Retina (tissue), 1 donor: ENCODE data around the gene MND1.
"Not testable (repeated sequence)": the region's sequence is repeated elsewhere in the genome, so short reads cannot be mapped to it uniquely, and the experiment has no call there.

Experiments
- DNase-seq: peaks from one replicate; pipeline ENCODE4 v3.0.0-alpha.2; 2016

MND1 gene

DNA sequence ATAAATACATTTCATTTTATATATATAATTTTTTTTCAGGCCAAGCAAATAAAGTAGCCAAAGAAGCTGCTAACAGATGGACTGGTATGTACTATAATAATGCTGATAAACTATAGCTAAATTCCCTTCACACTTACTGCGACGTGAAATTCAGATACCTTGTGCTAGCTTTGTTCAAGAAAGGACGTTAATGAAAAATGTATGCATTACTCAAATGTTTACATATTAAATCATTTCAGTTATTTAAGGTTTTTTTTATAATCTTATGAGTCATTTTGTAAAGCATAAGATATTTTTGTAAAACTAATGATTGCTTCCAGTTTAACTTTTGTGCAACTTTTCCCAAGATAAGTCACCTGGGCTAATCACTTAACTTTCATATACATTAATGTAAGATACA, 64.4 kb downstream of the MND1 start:
- DNase-seq = no peak

DNA sequence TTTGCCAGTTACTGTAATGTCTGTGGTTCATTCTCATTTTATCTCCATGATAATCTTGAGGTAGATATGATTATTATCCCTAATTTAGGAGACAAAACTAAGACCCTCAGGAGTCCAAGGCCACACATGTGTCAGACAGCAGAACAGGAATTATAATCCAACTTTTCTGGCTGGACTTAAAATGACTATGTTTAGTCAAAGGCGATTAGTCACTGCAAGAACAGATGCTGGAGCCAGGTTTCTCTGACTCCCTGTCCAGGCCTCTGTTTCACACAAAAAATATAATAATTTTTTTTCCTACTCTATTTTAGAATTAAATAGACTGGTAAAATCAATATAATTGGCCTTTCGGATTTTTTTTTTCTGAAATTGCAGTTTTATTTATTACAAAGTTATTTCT, 64.9 kb downstream of the MND1 start:
- DNase-seq = no peak

DNA sequence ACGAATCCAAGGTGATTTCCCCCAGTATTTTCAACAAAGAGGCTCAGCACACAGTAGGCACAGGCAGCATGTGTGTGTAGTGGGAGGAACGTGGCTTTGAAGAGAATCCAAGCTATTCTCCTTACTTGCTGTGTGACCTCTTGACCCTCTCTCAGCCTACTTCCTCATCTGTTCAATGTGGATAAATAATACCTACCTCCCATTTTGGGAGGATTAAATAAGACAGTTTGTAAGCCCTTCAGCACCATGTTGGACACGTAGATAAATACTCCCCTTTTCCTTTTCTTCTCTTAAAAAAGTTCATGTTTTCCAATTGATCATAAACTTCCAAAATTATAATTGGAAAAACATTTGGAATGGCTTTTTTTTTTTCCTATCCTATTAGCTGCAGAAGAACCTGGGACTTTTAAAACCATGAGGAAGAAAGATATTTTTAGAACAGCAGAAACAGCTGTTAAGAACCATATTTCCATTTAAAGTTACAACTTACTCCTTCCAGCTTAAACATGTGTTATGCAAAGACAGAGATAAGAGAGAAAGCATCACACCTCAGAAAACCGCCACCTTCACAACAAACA, 65.5 kb downstream of the MND1 start:
- no peak for DNase-seq

DNA sequence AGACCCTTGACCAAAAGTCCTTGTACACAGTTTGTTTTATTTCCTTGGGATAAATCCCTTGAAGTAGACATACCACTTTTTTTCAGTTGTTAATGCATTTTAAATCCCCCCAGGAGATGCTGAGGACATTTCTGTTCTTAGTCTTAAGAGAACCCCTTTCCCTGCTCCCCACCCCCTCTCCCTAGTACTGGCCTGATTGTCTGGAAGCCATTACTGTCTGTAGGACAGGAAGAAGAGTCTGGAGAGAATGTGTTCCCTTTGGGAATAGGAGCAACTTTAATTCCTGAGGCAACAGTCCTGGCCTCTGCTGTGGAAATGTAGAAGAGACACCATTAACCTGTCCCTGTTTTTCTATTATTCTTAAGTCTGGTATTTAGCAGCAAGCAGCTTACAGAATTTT, 69.4 kb downstream of the MND1 start:
- no peak for DNase-seq

DNA sequence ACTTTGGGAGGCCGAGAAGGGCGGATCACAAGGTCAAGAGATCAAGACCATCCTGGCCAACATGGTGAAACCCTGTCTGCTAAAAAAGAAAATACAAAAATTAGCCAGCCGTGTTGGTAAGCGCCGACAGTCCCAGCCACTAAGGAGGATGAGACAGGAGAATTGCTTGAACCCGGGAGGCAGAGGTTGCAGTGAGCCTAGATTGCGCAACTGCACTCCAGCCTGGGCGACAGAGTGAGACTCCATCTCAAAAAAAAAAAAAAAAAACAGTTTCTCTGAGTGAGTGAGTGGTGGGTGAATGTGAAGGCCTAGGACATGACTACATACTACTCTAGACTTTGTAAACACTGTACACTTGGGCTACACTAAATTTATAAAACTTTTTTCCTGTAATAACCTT, 72.0 kb downstream of the MND1 start:
- DNase-seq = not testable (repeated sequence)

DNA sequence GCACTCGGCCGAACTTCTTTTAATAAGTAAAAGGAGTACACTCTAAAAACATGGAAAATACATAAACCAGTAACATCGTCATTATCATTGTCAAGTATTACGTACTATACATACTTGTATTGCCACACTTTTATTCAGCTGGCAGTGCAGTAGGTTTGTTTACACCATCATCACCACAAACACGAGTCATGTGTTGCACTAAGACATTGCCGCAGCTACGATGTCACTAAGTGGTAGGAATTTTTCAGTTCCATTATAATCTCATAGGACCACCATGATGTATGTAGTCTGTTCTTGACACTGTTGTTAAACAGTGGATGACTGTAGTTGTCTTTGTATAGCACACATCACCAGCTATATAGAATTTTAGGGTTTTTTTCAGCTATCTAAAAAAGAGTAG, 73.6 kb downstream of the MND1 start:
- DNase-seq = no peak

DNA sequence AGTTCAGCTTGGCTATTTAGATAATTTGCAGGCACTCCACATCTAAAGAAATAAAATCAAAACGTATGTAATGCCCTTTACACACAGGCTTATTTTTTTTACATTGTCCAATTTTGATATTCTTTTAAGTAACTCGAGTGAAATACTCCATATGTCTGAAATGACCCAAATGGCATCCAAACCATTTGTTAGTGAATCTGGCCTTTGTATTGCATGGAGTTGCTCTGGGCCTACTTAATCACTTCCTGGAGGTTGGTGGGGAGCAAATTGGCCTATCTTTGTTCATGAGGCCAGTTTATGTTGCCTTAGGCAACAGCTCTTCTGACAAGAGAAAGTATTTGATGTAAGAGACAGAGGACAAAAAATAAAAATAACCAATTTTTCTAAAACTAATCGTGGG, 74.1 kb downstream of the MND1 start:
- no peak for DNase-seq

DNA sequence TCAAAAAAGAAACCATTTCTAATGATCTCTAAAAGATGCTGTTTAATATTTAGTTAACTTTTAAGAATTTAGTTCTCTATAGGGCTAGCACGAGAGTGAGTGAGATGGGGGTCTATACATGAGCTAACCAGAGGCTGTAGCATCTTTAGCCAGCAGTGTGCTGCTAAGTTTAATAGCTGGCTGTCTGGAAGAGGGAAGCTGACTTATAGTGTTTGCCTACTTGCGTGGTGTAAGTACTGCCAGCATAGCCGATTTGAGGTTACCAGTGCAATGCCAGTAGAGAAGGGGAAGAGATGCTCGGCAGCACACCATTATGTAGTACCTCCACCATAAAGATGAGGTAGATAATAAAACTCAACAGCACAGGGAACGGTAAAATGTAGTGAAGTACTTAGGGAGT, 74.5 kb downstream of the MND1 start:
- DNase-seq = no peak

DNA sequence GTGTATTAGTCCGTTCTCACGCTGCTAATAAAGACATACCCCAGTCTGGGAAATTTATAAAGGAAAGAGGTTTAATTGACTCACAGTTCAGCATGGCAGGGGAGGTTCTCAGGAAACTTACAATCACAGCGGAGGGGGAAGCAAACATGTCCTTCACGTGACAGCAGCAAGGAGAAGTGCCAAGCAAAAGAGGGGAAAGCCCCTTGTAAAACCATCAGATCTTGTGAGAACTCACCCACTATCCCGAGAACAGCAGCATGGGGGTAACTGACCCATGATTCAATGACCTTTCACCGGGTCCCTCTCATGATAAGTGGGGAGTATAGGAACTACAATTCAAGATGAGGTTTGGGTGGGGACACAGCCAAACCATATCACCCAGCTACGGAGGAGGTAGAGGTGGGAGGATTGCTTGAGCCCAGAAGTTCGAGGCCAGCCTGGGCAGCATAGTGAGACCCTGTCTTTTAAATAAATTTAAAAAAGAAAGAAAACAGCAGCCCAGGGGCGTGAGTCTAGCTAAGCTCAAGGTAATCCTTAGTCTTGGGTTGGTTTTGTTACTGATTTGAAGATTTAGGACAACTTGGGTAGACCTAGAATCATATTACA, 75.3 kb downstream of the MND1 start:
- no peak for DNase-seq

DNA sequence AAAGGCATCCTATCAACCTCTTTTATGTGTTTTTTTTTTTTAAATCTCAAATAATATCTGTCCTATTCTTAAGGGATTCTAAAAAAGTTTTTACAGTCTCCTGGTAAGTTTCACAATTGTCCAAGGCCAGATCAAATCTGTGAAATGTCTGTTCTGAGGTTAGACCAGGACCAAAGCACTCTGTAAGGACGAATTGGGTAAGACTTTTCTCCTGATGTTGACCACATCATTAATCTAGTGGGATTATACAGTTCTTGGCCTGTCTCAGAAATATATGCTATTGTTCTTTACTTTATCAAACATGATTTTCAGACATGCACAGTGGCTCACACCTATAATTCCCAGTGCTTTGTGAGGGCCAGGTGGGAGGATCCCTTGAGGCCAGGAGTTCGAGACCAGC, 75.9 kb downstream of the MND1 start:
- DNase-seq = no peak

DNA sequence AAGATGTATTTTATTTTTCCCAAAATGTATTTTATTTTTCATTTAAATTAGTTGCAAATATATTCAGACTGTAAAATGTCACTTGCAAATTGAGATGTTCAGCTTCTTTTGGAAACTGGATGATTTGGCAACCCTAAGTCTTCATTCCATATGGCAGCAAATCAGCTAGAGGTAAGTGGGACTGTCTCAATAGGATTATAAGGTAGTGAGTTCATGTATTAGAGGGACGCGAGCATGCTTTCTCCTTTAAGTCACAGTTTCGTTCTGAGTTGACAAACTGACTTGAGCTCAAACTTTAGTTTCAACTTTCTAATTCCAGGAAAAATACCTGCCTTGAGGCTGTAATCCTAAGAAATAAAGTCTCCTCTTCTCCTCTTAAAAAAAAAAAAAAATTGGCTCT, 77.5 kb downstream of the MND1 start:
- no peak for DNase-seq

DNA sequence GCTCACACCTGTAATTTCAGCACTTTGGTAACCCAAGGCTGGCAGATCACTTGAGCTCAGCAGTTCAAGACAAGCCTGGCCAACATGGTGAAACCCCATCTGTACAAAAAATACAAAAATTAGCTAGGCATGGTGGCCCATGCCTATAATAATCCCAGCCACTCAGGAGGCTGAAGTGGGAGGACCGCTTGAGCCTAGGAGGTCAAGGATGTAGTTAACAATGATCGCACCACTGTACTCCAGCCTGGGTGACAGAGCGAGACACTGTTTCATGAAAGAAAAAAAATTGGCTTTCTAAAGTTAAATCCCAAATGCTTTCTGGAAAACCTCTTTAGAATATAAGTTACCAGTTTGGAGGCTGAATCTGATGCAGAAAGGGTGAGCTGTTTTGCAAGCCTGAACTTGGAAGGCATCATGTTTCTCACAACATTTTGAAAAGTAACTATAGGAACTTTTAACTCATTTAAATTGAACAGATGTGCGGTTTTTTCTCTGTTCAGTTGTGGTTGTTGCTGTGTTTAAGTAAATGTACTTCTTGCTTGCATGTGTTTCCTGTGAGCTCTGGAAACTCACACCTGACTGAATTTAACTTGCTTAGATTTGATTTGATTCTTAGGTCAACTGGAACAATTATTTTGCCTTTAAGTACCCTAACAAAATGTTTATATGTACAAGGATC, 81.9 kb downstream of the MND1 start:
- DNase-seq = no peak

DNA sequence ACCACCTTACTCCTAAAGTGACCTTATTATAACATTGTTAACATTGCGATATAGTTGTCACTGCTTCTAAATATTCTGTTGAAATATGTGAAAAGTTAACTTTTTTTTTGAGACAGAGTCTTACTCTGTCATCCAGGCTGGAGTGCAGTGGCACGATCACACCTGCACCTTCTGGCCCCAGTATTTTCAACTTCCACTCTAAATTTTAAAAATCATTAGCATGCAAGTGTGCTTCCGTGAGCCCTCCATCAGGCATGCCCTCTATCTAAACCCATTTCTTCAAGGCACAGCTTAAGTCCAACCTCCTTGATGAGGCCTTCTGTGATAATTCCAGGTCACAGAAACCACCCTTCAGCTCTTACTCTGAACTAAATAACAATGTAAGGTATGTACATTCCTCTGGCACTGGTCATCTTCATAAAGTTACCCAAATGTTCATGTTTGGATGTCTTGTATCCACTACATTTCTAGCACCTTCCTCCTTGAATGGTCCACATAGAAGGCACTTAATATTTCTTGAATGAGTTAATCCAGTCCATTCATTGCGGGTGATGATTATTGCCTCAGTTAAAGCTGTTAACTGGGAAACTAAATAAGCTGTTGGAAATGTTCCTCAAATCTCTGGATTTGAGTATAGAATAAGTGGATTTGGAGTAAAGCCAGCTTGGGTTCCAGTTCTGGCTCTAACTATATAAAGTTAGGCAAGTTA, 83.0 kb downstream of the MND1 start:
- DNase-seq = no peak

DNA sequence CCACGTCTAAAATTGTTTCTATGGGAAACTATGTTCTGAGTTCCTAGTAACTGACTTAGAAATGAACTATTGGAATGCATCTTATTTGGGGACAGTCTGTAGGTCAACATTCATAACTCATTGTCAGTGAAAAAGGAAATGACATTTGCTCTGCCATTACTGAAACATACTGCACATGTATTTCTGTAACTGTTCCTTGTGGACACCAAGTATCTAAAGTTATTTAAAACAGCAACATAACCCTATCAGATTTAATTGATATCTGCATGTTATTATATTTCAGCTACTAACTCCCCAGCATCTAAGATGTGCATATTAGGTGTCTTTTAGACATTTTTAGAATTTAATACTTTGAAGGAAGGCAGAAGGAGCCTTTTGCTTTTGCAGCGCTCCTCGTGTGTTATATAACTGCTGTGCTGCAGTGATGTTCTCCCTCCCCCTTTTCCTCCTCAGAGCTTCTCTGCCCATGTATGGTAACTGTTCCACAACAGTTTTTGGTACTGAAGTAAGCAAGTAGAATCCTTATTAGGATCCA, 84.5 kb downstream of the MND1 start:
- DNase-seq = no peak

DNA sequence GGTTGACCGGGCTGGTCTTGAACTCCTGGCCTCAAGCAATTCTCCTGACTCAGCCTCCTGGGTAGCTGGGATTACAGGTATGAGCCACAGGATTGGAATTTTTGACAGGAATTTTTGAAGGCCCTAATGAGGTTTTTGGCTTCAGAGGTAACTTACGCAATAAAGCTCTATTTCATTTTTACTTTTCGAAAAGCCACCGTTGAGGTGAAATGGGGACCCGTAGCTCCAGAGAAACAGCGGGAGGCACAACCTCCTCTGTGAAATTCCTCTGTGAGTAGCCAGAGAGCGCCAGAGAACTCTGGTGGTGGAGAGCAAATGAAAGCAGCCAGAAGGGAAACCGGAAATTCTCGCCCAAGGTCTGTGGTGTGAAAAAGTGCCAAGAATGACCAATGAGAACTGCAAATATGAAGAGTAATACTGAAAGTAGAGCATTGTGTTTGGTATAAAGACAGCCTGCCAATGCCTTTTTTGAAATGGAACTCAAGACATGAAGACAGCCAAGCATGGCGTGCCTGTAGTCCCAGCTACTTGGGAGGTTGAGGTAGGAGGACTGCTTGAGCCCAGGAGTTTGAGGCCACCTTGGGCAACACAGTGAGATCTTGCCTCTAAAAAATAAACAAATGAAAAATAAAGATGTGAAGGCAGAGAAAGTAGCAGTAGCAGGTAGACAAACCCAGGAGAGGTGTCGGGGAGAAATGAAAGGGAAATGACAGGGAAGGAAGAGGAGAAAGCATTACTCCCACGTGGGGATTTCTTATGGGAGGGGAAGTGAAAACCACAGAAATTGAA, 88.7 kb downstream of the MND1 start:
- no peak for DNase-seq

DNA sequence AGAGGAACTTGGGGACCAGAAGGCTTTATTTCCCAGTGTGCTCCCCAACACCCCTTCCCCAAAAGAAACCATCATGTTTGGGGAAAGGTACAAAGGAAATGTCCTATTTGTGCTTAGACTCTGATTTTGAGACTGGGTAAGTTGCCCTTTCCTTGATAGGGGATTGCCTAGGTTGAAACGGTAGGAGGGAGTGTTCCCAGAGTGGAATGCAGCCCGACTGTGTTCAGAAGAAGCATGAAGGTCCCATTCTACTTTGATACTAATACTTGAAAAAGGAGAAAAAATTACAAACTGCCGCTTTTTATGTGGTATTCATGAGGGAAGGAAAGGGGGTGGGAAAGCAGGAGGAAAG, 89.2 kb downstream of the MND1 start:
- DNase-seq = no peak

DNA sequence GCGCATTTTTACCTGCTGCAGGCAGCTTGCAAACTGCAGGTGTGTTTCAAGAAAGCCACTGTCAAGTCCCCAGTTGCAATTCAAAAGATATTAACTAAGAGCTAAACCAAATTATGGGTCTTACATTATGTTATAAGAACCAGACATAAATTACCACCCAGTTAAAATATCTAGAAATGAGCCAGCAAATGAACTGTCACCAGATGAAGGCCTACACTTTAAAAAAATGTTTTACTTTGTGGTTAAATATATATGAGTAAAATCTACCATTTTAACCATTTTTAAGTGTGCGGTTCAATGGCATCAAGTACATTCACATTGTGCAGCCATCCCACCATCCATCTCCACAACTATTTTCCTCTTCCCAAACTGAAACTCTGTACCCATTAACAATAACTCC, 89.7 kb downstream of the MND1 start:
- DNase-seq = no peak

DNA sequence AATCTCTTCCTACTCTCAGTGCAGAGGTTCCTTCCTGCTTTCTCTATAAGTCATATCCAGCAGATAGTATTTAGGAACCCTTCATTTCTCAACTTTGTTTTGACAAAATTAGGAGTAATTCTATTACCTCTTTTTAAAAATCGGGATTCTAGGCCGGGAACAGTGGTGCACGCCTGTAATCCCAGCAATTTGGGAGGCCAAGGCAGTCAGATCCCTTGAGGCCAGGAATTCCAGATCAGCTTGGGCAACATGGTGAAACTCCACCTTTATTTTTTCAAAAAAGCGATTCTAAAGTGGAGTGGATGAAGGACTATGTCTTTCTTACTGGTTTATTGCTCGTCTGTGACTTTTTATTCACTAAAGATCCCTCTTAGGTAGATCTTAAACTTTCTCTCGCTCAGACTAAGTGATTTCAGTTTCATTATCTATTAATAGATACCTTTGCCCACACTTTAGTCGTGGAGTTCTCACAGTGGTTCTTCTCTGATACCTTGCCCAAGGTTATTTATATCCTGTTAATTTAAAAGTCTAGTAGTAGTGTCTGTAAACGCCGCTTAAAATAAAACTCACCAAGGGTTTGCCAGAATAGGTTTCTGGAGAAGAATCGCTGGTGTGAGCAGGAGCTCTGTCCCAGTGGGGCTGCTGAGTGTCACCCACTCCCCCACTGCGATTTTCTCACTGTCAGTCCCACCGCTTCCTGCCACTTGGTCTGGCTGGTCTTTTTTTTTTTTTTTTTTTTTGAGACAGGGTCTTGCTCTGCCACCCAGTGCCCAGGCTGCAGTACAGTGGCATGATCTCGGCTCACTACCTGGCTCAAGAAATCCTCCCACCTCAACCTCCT, 94.6 kb downstream of the MND1 start:
- DNase-seq = no peak

DNA sequence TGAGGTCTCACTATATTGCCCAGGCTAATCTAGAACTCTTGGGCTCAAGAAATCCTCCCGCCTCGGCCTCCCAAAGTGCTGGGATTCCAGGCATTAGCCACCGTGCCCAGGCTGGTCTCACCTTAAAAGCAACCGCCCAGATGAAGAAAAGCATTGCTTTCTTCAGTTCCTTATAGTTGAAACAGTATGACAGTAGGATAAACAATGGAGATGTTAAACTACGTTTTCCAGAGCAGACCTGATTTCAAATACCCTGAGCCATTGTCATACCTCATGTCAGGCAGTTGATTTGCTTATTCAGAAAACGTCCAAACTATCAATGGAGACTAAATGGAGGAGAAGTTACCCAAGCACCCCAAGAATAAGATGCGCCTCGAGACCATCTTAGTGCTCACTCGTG, 95.3 kb downstream of the MND1 start:
- no peak for DNase-seq

DNA sequence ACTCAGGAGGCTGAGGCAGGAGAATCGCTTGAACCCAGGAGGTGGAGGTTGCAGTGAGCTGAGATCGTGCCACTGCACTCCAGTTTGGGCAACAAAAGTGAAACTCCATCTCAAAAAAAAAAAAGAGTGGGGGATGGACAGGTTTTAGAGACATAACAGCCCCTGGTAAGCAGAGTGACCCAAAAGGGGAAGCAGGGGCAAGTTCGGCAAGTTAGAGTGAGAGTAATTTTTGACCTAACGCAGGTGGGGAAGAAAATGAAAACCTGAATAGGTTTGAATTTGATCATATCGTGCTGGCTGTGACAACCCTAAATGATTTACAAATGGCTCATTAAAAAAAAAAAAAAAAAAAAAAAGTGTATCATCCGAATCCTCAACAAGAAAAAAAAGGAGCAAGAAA, 96.0 kb downstream of the MND1 start:
- DNase-seq = no peak

DNA sequence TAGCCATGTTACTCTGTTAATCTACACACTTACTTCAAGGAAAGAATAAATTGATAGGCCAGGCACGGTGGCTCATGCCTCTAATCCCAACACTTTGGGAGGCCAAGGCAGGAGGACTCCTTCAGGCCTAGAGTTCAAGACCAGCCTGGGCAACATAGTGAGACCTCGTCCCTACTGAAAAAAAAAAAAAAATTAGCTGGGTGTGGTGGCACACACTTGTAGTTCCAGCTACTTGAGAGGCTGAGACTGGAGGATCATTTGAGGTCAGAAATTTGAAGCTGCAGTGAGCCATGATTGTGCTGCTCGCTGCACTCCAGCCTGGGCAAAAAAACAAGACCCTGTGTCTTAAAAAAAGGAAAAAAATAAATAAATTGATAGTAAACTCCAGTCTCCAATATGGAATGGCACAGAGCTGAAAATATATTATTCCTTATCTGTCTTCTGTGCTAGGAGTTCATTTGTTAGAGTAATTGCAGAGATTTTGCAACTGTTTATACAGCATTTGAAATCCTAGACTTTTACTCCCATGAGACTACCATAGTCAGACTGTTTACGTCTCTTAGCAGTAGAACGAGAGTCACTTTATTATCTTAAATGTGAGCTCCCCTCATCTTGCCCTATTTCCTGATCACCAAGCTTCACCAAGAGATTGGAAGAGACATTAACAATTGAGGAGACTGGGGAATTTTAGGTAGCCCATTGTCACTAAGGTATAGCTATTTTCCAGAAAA, 102.9 kb downstream of the MND1 start:
- no peak for DNase-seq
